ENCODE results near the gene SEZ6. TPM values are rescaled to one million over a fixed set of nuclear protein-coding genes. Genes with fewer than 3 reads are reported as not detected.

The SEZ6 gene
- total and polyA plus RNA-seq, 4 donors: 0.07 to 0.54 (median 0.18) TPM; not detected in 1

- 4 to 6% methylated on average over 37 to 39 of the region's 39 CpGs for WGBS, 2 donors
- Histone ChIP-seq H3K9me3 (ENCODE audit: control insufficient read depth in 4 of 4, insufficient read depth in 3 of 4, low read length in 3 of 4) (no peaks in the 10 kb centered on the region), H3K9ac (ENCODE audit: insufficient read depth in 1 of 2, low read length in 2 of 2) (no peak overlapping the region), H3K36me3 (ENCODE audit: control insufficient read depth in 4 of 4, insufficient read depth in 4 of 4, low read length in 4 of 4) (no peaks in the 10 kb centered on the region), H3K27ac (ENCODE audit: low read depth in 1 of 2, low read length in 1 of 2) (no peak overlapping the region), H3K4me1 (ENCODE audit: control insufficient read depth in 5 of 5, insufficient read depth in 5 of 5, low read length in 5 of 5) (peaks cover 0 to 8% (median 0%) of the 10 kb centered on the region in 5 donors), H3K4me3 (no peak overlapping the region), H3K27me3 (ENCODE audit: control insufficient read depth in 3 of 3, insufficient read depth in 3 of 3, low read length in 2 of 3) (peaks cover 4 to 52% (median 27%) of the 10 kb centered on the region in 3 donors)
- TF ChIP-seq, protein P1, sequence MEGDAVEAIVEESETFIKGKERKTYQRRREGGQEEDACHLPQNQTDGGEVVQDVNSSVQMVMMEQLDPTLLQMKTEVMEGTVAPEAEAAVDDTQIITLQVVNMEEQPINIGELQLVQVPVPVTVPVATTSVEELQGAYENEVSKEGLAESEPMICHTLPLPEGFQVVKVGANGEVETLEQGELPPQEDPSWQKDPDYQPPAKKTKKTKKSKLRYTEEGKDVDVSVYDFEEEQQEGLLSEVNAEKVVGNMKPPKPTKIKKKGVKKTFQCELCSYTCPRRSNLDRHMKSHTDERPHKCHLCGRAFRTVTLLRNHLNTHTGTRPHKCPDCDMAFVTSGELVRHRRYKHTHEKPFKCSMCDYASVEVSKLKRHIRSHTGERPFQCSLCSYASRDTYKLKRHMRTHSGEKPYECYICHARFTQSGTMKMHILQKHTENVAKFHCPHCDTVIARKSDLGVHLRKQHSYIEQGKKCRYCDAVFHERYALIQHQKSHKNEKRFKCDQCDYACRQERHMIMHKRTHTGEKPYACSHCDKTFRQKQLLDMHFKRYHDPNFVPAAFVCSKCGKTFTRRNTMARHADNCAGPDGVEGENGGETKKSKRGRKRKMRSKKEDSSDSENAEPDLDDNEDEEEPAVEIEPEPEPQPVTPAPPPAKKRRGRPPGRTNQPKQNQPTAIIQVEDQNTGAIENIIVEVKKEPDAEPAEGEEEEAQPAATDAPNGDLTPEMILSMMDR (IDR thresholded peaks at IDR 0.05; ENCODE audit: control extremely low read depth, extremely low read depth): no peak
- ATAC-seq (ENCODE audit: insufficient read depth, low FRiP score): no peak
- DNase-seq: no peak
These were observed 13.8 kb upstream of the SEZ6 start for GRCh38 chr17:29019475-29020181.

DNA sequence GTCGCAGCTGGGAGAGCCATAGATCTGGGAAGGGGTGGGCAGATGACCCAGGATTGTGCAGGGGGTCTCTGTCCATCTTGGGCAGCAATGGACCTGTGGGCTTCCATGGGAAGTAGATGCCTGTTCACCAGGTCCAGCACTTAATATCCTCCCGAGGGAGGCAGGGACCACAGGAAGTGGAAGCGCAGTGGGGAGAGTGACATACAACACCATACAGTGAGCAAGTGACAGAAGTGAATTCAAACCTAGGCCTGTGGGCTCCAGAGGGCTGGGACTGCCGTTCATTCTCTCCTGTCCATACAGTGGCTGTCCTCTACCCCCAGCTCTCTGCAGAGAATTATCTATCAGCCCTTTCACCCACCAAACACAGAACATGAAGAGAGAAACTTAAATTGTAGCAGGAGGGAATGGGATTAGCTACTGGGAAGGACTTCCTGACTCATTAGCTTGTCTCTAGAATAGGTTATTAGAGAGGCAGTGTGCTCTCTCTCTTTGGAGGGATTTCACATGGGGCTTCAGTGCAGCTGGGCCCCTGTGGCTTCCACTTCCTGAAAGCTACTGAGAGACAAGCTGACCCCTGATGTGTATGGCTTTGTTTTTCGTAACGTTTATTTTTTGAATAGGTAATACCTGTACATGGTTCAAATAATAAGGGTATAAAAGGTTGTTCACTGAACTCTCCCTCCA is 13.1 kb upstream of the SEZ6 start:
- ATAC-seq (ENCODE audit: insufficient read depth, low FRiP score) (no peak), DNase-seq (no peak)
- Histone ChIP-seq H3K4me3 (no peak overlapping the region), H3K27me3 (ENCODE audit: control insufficient read depth in 3 of 3, insufficient read depth in 3 of 3, low read length in 2 of 3) (peaks cover 4 to 46% (median 27%) of the 10 kb centered on the region in 3 donors), H3K36me3 (ENCODE audit: control insufficient read depth in 4 of 4, insufficient read depth in 4 of 4, low read length in 4 of 4) (no peaks in the 10 kb centered on the region), H3K4me1 (ENCODE audit: control insufficient read depth in 5 of 5, insufficient read depth in 5 of 5, low read length in 5 of 5) (peaks cover 0 to 8% (median 0%) of the 10 kb centered on the region in 5 donors), H3K9ac (ENCODE audit: insufficient read depth in 1 of 2, low read length in 2 of 2) (no peak overlapping the region), H3K27ac (ENCODE audit: low read depth in 1 of 2, low read length in 1 of 2) (no peak overlapping the region), H3K9me3 (ENCODE audit: control insufficient read depth in 4 of 4, insufficient read depth in 3 of 4, low read length in 3 of 4) (no peaks in the 10 kb centered on the region)
- 30 to 37% methylated on average over 6 of the region's 6 CpGs for WGBS, 2 donors
- TF ChIP-seq, protein P1 (IDR thresholded peaks at IDR 0.05; ENCODE audit: control extremely low read depth, extremely low read depth): no peak

DNA sequence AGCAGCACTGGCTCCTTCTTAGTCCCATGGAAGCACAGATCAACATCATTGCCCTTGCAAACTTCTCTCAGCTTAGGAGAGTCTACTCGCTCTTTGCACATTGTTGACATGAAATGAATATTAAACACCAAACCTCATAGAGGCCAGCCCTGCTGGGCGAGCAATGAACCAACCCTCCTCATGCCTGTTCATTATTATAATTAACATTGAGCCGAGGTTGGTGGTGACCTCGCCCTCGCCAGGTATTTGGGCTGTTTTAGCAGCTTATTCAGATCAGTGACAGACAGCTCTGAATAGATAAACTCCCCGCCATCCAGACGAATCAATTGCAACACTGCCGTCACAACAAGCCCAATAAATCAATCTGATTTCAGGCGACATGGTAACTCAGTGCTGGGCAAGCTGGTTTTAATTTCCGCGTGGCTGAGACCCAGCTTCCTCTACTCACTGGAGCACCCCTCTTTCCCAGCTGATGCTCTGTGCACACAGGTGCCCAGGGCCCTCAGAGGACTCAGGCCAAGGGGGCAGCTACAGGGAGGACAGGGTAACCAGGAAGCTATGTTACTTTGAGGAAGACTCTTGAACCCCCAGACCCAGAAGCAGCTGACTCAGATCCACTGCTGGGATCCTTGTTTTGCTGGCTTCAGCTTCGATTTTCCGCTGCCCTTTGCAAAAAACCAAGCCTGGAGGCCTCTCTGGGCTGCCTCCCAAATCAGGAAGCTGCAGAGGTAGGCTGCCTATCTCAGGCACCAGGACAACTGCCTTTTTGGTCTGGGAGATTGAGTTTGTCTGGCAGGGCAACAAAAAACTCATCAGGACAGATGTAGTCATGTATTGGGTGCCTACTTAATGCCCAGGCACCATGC is 10.7 kb upstream of the SEZ6 start:
- H3K4me1 ChIP-seq (ENCODE audit: control insufficient read depth in 5 of 5, insufficient read depth in 5 of 5, low read length in 5 of 5): peaks cover 0 to 8% (median 0%) of the 10 kb centered on the region in 5 donors
- ATAC-seq (ENCODE audit: insufficient read depth, low FRiP score): no peak
- 58 to 70% methylated on average over 13 of the region's 13 CpGs for WGBS, 2 donors
- no peak overlapping the region for H3K9ac ChIP-seq (ENCODE audit: insufficient read depth in 1 of 2, low read length in 2 of 2)
- H3K27ac ChIP-seq (ENCODE audit: low read depth in 1 of 2, low read length in 1 of 2): no peak overlapping the region
- H3K4me3 ChIP-seq: no peak overlapping the region
- DNase-seq: no peak
- TF ChIP-seq, protein P1 (IDR thresholded peaks at IDR 0.05; ENCODE audit: control extremely low read depth, extremely low read depth): no peak
- H3K36me3 ChIP-seq (ENCODE audit: control insufficient read depth in 4 of 4, insufficient read depth in 4 of 4, low read length in 4 of 4): no peaks in the 10 kb centered on the region
- H3K9me3 ChIP-seq (ENCODE audit: control insufficient read depth in 4 of 4, insufficient read depth in 3 of 4, low read length in 3 of 4): no peaks in the 10 kb centered on the region
- H3K27me3 ChIP-seq (ENCODE audit: control insufficient read depth in 3 of 3, insufficient read depth in 3 of 3, low read length in 2 of 3): peaks cover 4 to 44% (median 27%) of the 10 kb centered on the region in 3 donors

All from lung (tissue), 12 donors.